ES-I3 (cell line): ENCODE results near the gene NDUFA5.

Experiments used
- H3K36me3 ChIP-seq: 2 replicates; pipeline ENCODE4 v1.6.1; 2013; ENCODE audit warnings: mild to moderate bottlenecking, low read length, control low read depth, moderate library complexity; ENCODE audit not compliant: insufficient read depth
- H3K4me1 ChIP-seq: 2 replicates; pipeline ENCODE4 v1.6.1; 2013; ENCODE audit warnings: mild to moderate bottlenecking, control low read depth, low read length; ENCODE audit not compliant: insufficient read depth
- H3K9ac ChIP-seq: 2 replicates; pipeline ENCODE4 v1.6.1; 2013; ENCODE audit warnings: low read depth, mild to moderate bottlenecking, low read length, moderate library complexity
- H3K9me3 ChIP-seq: 2 replicates; pipeline ENCODE4 v1.6.1; 2013; ENCODE audit warnings: mild to moderate bottlenecking, low read length, moderate library complexity; ENCODE audit not compliant: control insufficient read depth, insufficient read depth

NDUFA5 gene

DNA sequence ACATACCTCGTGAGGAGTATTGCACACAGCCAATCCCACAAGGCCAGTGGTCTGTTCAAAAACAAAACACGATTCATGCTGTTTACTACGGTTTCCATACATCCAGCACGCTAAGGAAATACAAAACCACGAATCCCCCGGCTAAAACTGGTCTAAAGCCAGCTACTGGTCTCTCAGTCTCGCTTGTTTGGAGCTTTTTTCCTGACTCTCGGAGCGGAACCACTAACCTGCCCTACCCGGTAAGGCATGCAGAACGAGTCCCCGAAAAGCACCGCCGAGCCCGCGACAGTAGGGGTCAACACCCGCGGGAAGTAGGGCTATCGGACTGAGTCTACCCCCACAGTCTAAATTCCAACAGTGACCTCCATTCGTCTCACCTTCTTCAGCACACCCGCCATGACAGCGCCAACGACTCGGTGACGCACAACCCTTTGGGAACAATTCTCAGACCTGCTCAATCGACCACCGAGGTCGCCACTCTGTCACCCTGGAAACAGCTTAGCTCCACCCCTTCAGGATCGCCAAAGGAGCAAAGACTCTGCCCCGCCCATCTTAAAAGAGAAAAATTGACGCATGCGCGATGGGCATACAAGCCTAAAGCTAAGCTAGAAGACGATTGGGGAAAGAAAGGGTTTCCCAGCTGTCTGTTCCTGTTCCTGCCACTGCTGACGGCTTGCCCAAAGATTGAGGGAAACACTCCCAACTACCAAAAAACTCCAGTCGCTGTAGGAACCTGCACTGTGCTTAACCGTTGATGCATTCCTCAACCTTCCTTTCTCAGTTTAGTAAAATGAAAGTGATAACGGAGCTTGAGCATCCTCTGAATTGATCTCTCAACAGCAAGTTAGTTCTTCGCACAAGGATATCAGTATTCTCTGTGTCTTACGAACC lies at the start of gene NDUFA5:
Gene NDUFA5 (minus strand): TSS at position 421 of the 891 bp plus-strand sequence. CDS start 23 bp downstream, at position 398.
- H3K4me1 ChIP-seq: no peaks in the 10 kb centered on the region
- H3K9me3 ChIP-seq: no peaks in the 10 kb centered on the region
- H3K9ac ChIP-seq: peak within 1 kb of the TSS; percentile 85
- H3K36me3 ChIP-seq: no peaks in the 10 kb centered on the region; the same call in 1 of the 2 replicates

DNA sequence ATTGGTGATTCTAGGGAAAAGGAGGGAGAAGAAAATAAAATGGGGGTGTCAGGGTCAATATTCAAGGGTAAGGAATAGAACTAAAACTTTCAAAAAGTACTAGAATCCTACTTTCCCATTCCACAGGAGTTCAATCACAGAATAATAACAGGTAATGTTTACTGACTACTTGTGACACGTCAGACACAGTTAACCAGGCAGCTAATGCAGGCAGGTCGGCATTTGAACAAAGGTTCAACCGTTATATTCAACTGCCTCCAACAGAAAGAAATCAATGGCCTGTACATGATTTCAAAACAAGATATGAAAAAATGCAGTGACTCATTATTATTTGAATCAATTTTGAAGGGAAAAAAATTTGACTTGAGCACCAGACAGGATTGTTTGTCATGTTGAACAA lies 47.1 kb upstream of the NDUFA5 start:
- Histone ChIP-seq H3K9me3 (no peaks in the 10 kb centered on the region), H3K4me1 (no peaks in the 10 kb centered on the region), H3K9ac (no peak overlapping the region), H3K36me3 (no peaks in the 10 kb centered on the region)

DNA sequence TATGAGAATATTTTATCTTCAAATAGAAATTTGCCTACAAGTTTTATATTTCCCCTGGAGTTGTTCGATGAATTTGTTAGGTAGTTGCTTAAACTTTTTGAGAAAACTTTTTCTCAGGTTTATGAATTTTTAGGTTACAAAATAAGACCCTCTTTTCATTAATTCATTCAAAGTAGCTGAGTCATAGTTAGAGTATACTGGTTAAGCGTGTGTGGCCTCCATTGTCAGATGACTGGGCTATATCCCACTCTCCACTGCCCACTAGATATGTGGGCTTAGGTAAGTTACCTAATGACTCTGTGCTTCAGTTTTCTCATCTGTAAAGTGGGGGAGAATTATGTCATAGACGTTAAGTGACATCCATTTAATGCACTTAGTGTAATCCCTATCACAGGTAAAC lies 45.0 kb upstream of the NDUFA5 start:
- H3K9me3 ChIP-seq: no peaks in the 10 kb centered on the region
- no peak overlapping the region for H3K9ac ChIP-seq
- H3K4me1 ChIP-seq: no peaks in the 10 kb centered on the region
- no peaks in the 10 kb centered on the region for H3K36me3 ChIP-seq

DNA sequence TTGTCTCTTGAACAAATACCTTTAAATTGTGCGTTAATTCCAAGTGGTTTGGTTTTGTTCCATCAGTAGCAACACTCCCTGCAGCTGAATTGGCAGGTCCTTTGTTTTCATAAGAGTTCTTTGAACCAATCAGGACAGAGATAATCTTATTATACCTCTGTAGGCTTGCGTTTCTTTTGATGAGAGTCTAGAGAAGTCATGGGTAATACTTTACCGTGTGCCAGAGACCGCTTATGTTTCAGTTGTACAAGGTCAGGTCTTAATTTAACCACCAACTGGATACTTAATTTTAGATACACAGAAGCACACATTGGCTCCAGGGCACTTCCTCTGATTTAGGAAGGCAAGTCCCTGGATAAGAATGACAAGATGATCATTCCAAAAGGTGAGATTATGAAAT lies 43.9 kb upstream of the NDUFA5 start, which contains the start of gene ASB15:
Gene ASB15 (plus strand): TSS at position 292 of the 400 bp plus-strand sequence. CDS start 12,682 bp downstream, outside the sequence.
- Histone ChIP-seq H3K36me3 (no peaks in the 10 kb centered on the region), H3K4me1 (no peaks in the 10 kb centered on the region), H3K9ac (no peak within 1 kb of the TSS)

DNA sequence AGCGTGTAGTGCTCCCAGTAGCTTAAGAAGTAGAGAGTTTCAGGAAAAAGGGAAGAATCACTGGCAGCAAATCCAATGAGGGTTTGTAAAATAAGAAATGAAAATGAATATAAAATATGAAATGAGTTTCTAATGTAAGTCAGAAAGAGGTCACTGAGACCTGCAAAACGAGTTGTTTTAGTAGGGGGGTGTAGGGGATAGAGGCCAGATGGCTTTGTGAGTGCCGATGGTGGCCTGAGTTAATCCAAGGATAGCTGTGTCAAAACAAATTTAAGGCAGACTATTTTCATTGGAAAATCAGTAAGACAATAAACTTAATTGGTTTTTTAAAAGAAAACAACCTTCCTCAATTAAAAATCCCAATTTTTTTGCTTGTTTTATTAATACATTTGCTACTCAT lies 43.3 kb upstream of the NDUFA5 start:
- Histone ChIP-seq H3K4me1 (no peaks in the 10 kb centered on the region), H3K36me3 (no peaks in the 10 kb centered on the region), H3K9me3 (no peaks in the 10 kb centered on the region), H3K9ac (no peak overlapping the region)

More for the DNA sequence above, 43.9 kb upstream of the NDUFA5 start, which contains the start of gene ASB15:
- no peaks in the 10 kb centered on the region for H3K9me3 ChIP-seq

DNA sequence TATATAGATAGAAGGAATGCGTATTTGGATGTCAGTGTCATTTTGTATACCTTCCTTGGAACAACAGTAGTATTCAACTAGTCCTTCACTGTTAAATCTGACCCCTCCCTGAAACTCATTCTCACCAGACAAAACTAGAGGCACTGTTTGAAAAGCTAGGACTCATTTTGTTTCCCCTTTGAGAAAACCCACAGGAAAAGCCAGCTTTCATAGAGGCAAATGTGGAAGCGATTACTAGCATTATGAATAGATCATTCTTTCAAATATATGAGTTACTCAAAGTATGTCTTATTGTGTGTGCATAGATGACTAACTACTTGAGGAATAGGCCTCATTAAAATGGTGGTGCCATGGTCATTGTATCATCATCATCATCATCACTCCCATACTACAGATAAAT lies 42.1 kb upstream of the NDUFA5 start:
- Histone ChIP-seq H3K4me1 (no peaks in the 10 kb centered on the region), H3K9me3 (no peaks in the 10 kb centered on the region), H3K36me3 (no peaks in the 10 kb centered on the region), H3K9ac (no peak overlapping the region)

DNA sequence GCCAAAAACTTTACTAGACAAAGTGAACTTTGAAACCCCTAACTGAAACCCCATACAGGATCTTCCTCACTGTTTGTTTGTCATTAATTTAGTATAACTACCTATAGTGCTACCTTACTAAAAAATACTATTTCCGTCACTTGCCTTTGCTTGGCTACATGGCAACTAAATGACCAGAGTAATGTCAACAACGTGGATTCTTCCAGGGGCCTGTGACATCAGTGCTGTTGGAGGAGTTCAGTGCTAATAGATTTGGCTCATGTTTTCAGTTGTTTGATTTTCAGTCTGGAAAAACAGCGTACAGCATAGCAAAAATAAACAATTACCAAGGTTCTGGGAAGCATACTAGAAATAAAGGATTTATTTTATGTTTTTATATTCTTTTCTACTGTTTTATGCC lies 41.0 kb upstream of the NDUFA5 start:
- no peaks in the 10 kb centered on the region for H3K4me1 ChIP-seq
- no peaks in the 10 kb centered on the region for H3K36me3 ChIP-seq
- H3K9ac ChIP-seq: no peak overlapping the region
- H3K9me3 ChIP-seq: no peaks in the 10 kb centered on the region

DNA sequence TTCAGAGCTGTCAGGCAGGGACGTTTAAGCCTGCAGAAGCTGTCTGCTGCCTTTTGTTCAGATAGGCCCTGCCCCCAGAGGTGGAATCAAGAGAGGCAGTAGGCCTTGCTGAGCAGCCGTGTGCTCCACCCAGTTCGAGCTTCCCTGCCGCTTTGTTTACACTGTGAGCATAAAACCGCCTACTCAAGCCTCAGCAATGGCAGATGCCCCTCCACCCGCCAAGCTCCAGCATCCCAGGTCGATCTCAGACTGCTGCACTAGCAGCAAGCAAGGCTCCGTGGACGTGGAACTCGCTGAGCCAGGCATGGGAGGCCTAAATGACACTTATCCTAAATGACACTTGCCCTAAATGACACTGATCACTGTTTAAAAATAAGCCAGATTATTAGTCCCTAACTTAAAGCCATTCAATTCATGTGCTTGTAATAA lies 37.2 kb upstream of the NDUFA5 start:
- H3K9ac ChIP-seq: no peak overlapping the region
- H3K36me3 ChIP-seq: no peaks in the 10 kb centered on the region
- no peaks in the 10 kb centered on the region for H3K4me1 ChIP-seq
- no peaks in the 10 kb centered on the region for H3K9me3 ChIP-seq

DNA sequence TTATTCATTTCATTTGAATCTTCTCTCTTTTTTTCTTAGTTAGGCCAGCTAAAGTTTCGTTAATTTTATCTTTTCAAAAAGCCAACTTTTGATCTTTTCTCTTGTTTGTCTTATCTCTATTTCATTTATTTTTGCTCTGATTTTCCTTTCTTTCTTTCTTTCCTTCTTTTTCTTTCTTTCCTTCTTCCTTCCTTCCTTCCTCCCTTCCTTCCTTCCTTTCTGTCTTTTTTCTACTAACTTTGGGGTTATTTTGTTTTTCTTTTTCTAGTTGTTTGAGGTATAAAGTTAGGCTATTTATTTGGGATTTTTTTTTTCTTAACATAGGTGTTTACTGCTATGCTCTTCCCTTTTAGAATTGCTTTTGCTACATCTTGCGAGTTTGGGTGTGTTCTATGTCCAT lies 30.8 kb upstream of the NDUFA5 start:
- no peaks in the 10 kb centered on the region for H3K36me3 ChIP-seq
- H3K4me1 ChIP-seq: no peaks in the 10 kb centered on the region
- no peak overlapping the region for H3K9ac ChIP-seq
- H3K9me3 ChIP-seq: no peaks in the 10 kb centered on the region

DNA sequence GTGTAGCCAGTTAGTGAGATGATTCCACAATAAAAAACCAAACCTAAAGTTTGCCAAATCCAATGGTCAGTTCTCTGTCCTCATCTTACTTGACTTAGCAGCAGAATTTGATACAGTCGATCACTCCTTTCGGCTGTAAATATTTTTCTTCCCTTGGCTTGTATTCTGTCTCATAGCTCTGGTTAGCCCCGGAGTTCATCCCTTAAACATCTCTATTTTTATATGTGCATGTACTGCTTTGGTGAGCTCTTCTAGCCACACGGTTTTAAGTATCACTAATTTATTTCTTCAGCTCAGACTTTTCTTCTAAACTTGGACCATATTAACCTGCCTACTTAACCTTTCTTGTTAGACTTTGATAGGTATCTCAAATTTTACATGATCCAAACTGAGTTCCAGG lies 26.2 kb upstream of the NDUFA5 start:
- Histone ChIP-seq H3K9me3 (no peaks in the 10 kb centered on the region), H3K4me1 (peaks cover 9% of the 10 kb centered on the region; the same call in 1 of the 2 replicates), H3K36me3 (no peaks in the 10 kb centered on the region), H3K9ac (no peak overlapping the region)

DNA sequence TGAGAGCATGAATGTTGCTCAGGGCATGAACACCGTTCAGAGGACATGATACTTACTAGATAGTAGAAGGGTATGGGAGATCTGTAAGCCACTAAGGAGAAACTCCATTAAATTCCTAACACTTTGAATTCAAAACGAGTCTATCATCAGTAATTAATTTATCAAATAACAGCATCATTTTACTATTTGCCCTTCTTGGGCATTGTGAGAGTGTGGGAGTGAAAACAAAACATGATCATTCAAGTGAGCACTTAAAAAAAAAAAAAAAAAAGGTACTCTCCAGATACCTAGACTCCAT lies 23.5 kb upstream of the NDUFA5 start:
- H3K9ac ChIP-seq: no peak overlapping the region
- H3K36me3 ChIP-seq: no peaks in the 10 kb centered on the region
- peaks cover 13% of the 10 kb centered on the region; the same call in 1 of the 2 replicates for H3K4me1 ChIP-seq
- H3K9me3 ChIP-seq: no peaks in the 10 kb centered on the region

DNA sequence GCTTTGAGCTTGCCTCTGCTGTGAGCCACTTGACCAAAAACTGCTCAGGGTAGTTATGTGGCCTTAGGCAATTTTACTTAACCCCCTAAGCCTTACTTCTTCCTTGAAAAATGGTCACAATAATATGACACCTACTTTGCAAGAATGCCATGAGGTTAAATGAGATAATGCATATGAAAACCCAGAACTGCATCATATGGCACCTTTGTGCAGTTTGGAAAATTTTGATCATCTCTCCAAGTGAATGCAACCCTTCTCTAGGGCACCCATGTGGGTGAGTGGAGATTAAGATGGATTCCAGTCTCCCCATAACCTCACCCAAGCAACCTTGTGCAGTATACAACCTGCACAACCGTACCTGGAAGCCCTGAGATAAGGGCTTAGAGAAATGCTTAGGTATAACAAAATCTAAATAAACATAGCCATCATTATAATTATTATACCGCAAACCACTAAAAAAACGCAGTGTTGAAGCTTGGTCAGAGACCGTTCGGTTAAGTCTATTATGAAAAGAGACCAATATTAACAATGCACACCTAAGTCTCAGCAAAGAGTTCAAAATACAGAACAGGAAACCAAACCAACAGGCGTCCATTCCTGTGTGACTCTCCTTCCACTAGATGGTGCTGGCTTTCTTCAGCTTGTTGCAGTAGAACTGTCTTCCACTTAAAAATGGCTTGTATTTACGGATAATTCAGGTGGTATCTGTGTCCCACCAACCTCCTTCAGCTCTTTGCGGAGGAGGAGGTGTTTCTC lies 23.0 kb upstream of the NDUFA5 start:
- no peaks in the 10 kb centered on the region for H3K36me3 ChIP-seq
- no peak overlapping the region for H3K9ac ChIP-seq
- peaks cover 13% of the 10 kb centered on the region; the same call in 1 of the 2 replicates for H3K4me1 ChIP-seq
- H3K9me3 ChIP-seq: no peaks in the 10 kb centered on the region

DNA sequence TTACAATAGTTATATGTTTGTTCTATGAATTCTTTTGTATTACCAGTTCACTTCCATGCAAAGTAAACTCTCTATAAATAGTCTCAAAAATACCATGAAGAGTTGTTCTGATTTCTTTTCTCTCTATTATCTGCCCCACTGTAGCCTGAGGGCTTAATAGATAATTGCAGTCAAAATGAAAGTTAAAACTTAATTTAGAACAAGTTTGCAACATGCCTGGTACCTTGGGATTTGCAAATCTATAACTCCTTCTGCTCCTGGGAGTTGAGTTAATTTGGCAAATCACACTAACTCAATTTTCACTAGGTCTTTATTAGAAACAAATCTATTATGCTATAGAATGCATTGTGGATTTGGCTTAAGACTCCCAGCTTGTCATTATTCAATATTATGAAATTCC lies 21.8 kb upstream of the NDUFA5 start:
- H3K4me1 ChIP-seq: peaks cover 18% of the 10 kb centered on the region
- H3K9ac ChIP-seq: no peak overlapping the region
- H3K36me3 ChIP-seq: no peaks in the 10 kb centered on the region
- H3K9me3 ChIP-seq: no peaks in the 10 kb centered on the region

DNA sequence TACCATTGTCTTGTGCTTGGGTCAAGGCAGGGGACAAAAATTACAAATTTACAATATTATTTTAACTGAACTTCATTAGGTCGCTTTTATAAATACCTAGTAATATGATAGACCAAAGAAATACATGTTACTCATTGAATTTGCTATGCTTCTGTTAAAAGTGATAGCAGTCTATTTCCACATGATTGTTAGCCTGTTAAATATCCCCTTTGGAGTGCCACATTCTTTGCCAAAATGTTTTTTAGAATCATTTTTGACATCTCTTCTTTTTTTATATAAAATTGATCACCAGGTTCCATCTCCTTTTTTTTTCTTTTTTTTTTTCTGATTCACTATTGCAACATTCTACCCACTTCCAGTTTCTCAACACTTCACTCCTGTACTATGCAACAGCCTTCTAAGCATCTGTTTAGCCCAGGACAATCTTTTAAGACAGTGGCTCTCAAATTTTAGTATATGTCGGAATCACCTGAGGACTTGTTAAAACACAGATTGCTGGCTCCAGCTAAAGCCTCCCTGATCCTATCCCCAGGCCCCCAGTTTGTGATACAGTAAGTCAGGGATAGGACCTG lies 16.4 kb upstream of the NDUFA5 start:
- H3K9ac ChIP-seq: no peak overlapping the region
- no peaks in the 10 kb centered on the region for H3K36me3 ChIP-seq
- peaks cover 26% of the 10 kb centered on the region for H3K4me1 ChIP-seq
- H3K9me3 ChIP-seq: no peaks in the 10 kb centered on the region
